ENCODE measurements around the gene MTMR2. TPM values are rescaled to one million over a fixed set of nuclear protein-coding genes. Genes with fewer than 3 reads are reported as not detected.
A peak's percentile ranks its signal among the peaks of the same experiment; 100 is the strongest.

The MTMR2 gene
- total RNA-seq (2022) = 49.8 and 51.9 TPM in 2 replicates
- percentile 85 among the genes with signal in this experiment for Bru-seq, nascent RNA
- percentile 78 among the genes with signal in this experiment for BruChase-seq, experiment 1, labeled RNA remaining after a 6-hour chase
- BruChase-seq, experiment 2, labeled RNA remaining after a 2-hour chase = percentile 74 among the genes with signal in this experiment
- long read RNA-seq, full-length matches to known transcripts = 134 of 250 reads
- long read RNA-seq, partial matches to known transcripts = 7 of 250 reads
- long read RNA-seq, other reads (novel, unspliced or antisense) = 109 of 250 reads

DNA sequence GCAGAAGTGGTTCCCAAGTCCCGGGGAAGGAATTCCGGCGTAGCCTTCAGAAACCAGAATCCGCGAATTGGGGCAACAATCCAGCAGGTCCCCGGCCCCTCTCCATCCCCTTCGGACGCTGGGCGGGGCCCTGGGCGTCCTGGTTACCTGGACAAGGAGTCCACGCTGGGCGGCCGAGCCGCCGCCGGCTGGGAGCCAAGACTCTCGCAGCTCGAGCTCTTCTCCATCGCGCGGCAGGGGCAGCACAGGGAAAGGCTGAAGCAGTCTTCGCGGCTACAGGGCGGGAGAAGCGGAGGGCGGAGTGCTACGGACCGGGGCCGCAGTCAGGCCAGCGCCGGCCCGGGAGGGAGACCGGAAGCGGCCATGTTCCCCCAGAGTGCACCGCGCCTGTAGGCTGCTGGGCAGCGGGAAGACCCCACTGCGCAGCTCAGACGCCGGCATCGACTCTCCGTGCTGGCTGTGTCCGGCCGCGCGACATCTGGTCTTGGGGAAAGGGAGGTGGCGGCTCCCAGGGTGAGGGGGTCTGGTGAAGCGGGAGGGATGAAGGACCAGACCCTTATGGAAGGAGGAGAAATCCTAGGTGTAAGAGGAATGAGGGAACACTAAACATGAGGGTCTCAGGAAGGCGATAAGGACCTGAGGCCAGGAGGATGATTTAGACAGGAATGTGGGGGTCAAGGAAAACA is at the start of gene MTMR2:
Gene MTMR2 (minus strand): TSS at position 380 of the 686 bp plus-strand sequence. CDS start 153 bp downstream, at position 227.
- peaks cover 21% of the 10 kb centered on the region for H3K4me1 Mint-ChIP-seq (ENCODE audit: insufficient read depth, unreplicated experiment)
- CTCF ChIA-PET = interaction anchor here (0.7 to 2.0 kb wide), 2 partner anchors 75 to 419 kb away, joined by 3 to 7 read pairs; partner anchors contain the start of gene MAML2

GRCh38 chr11:95972060-95972459 is 48.2 kb upstream of the MTMR2 start:
- H3K27ac Mint-ChIP-seq (ENCODE audit: low read depth, unreplicated experiment) = no peak overlapping the region
- intact Hi-C loops (cut with micrococcal nuclease) = no loop called here
- H3K9me3 Mint-ChIP-seq (ENCODE audit: unreplicated experiment) = no peaks in the 10 kb centered on the region
- H3K4me3 Mint-ChIP-seq (ENCODE audit: unreplicated experiment) = no peak overlapping the region
- H3K27me3 Mint-ChIP-seq (ENCODE audit: insufficient read depth, unreplicated experiment) = no peaks in the 10 kb centered on the region
- POLR2A ChIA-PET = no interaction called here
- H3K36me3 Mint-ChIP-seq (ENCODE audit: insufficient read depth, unreplicated experiment) = no peaks in the 10 kb centered on the region
- CTCF ChIA-PET = no interaction called here
- no peak for DNase-seq (ENCODE audit: unreplicated experiment)
- TF ChIP-seq CTCF (IDR thresholded peaks at IDR 0.05; ENCODE audit: unreplicated experiment) = no peak
- no peaks in the 10 kb centered on the region for H3K4me1 Mint-ChIP-seq (ENCODE audit: insufficient read depth, unreplicated experiment)
- BruUV-seq (replicated peaks) = no TSS peak

More for the DNA sequence above, at the start of gene MTMR2:
- Mint-ChIP-seq H3K36me3 (ENCODE audit: insufficient read depth, unreplicated experiment) (peaks cover 7% of the 10 kb centered on the region), H3K27me3 (ENCODE audit: insufficient read depth, unreplicated experiment) (no peaks in the 10 kb centered on the region), H3K27ac (ENCODE audit: low read depth, unreplicated experiment) (peak within 1 kb of the TSS; percentile 95), H3K9me3 (ENCODE audit: unreplicated experiment) (peaks cover 8% of the 10 kb centered on the region), H3K4me3 (ENCODE audit: unreplicated experiment) (peak within 1 kb of the TSS; percentile 84)
- POLR2A ChIA-PET = interaction anchor here (1.2 to 3.2 kb wide), 7 partner anchors 8 to 418 kb away, joined by 3 to 37 read pairs (median 6); no protein-coding TSS in a partner anchor
- intact Hi-C loops (cut with micrococcal nuclease) = loop anchor here (2.0 to 5.0 kb wide), 4 partner anchors 47 to 465 kb away; partner anchors contain the start of genes CCDC82 and MAML2
- TF ChIP-seq CTCF (IDR thresholded peaks at IDR 0.05; ENCODE audit: unreplicated experiment) = no peak
- no TSS peak for BruUV-seq (replicated peaks)
- DNase-seq (ENCODE audit: unreplicated experiment) = peak; percentile 64

GRCh38 chr11:95968585-95968984 is 44.7 kb upstream of the MTMR2 start:
- intact Hi-C loops (cut with micrococcal nuclease) = loop anchor here (2.0 kb wide), 1 partner anchor 120 kb away; no protein-coding TSS in a partner anchor
- ChIA-PET CTCF (interaction anchor here (0.6 to 1.2 kb wide), 3 partner anchors 77 to 375 kb away, joined by 3 to 4 read pairs (median 3); no protein-coding TSS in a partner anchor), POLR2A (no interaction called here)
- peak; percentile 27 for TF ChIP-seq CTCF (IDR thresholded peaks at IDR 0.05; ENCODE audit: unreplicated experiment)
- BruUV-seq (replicated peaks) = no TSS peak
- Mint-ChIP-seq H3K9me3 (ENCODE audit: unreplicated experiment) (no peaks in the 10 kb centered on the region), H3K4me3 (ENCODE audit: unreplicated experiment) (no peak overlapping the region), H3K27me3 (ENCODE audit: insufficient read depth, unreplicated experiment) (no peaks in the 10 kb centered on the region), H3K36me3 (ENCODE audit: insufficient read depth, unreplicated experiment) (no peaks in the 10 kb centered on the region), H3K4me1 (ENCODE audit: insufficient read depth, unreplicated experiment) (no peaks in the 10 kb centered on the region), H3K27ac (ENCODE audit: low read depth, unreplicated experiment) (no peak overlapping the region)
- DNase-seq (ENCODE audit: unreplicated experiment) = peak; percentile 44

GRCh38 chr11:95964281-95964680 is 40.4 kb upstream of the MTMR2 start:
- POLR2A ChIA-PET = no interaction called here
- BruUV-seq (replicated peaks) = no TSS peak
- CTCF ChIA-PET = no interaction called here
- no peak for DNase-seq (ENCODE audit: unreplicated experiment)
- no peak for TF ChIP-seq CTCF (IDR thresholded peaks at IDR 0.05; ENCODE audit: unreplicated experiment)
- Mint-ChIP-seq H3K27me3 (ENCODE audit: insufficient read depth, unreplicated experiment) (no peaks in the 10 kb centered on the region), H3K4me1 (ENCODE audit: insufficient read depth, unreplicated experiment) (no peaks in the 10 kb centered on the region), H3K4me3 (ENCODE audit: unreplicated experiment) (no peak overlapping the region), H3K27ac (ENCODE audit: low read depth, unreplicated experiment) (no peak overlapping the region), H3K9me3 (ENCODE audit: unreplicated experiment) (no peaks in the 10 kb centered on the region), H3K36me3 (ENCODE audit: insufficient read depth, unreplicated experiment) (no peaks in the 10 kb centered on the region)
- intact Hi-C loops (cut with micrococcal nuclease) = no loop called here

Measured in MCF 10A (cell line).